HG03558 (cell line): ENCODE measurements around the gene MAD2L1.

Experiments used
- ATAC-seq: cut with Tn5 transposase; IDR thresholded peaks from one replicate; pipeline ENCODE4 v1.9.1; 2021; ENCODE audit warnings: moderate number of reproducible peaks; ENCODE audit not compliant: unreplicated experiment; ENCODE audit errors: extremely low read depth

The MAD2L1 gene

DNA sequence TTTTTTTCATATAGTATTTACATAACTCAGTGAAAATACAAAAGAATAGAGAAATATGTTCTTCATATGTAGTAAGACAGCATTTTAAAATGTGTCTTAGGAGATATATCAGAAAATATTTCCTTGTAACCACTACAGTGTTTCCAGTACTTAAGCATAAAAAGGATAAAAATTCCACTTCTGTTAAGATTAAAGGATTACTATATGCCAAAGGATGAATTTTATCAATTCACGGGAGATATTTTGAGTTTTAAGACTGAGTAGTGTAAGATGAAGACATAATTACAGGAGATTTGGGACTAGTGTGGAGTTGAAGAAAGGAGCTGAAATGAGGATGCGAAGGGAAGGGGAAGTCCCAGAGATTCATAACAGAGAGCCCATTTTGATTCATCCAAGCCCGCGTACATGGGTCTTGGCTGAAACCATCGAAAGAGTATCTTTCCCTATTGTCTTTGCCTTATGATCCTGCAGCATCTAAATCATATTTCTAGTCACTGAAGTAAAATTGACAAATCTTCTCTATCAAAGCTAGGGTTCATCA is 58.7 kb downstream of the MAD2L1 start:
- ATAC-seq = no peak

- no peak for ATAC-seq
Measured at GRCh38 chr4:120007191-120007871, 59.3 kb downstream of the MAD2L1 start.
